Erythroblast (primary cell): ENCODE data around the gene INSRR.

Experiments
- DNase-seq, 2 experiments: peaks; one replicate each; lab custom pipeline; 2025; lab: John Stamatoyannopoulos, UW
- GATA1 ChIP-seq: IDR thresholded peaks from 2 replicates; pipeline ENCODE4 v1.6.1; 2011; ENCODE audit warnings: low read depth, mild to moderate bottlenecking, control low read depth, low read length, moderate library complexity
- POLR2A ChIP-seq: IDR thresholded peaks from 2 replicates; pipeline ENCODE4 v1.6.1; 2011; ENCODE audit warnings: mild to moderate bottlenecking, low read length

INSRR gene

DNA sequence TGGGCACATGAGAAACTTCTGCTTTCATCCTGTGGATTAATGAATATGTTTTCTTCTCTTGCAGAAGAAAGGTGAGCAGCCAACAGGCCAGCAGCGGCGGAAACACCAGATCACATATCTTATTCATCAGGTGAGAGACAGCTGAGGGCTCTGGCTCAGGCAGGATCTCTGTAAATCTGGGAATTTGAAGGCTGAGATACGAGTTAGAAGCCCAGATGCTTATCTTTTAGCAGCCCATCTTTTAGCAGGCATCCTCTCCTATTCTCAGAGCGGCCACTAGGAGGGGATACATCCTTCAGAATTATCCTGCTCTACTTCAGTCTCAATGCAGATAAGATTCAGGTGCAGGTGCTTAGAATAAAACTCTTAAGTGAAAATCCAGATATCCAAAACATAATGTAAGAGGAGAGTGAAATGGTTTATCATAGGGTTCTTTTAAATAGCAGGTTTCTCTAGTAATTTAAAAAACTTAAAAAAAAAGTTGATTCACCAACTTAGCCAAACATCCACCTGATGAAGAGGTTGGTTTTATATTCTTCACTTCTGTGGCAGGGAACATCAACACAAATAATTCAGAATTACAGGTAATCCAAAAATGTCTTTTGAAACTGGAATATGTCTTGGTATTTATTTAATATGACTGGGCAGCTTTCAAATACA is 61.6 kb downstream of the INSRR start:
- TF ChIP-seq POLR2A, result no peak
- no peak for TF ChIP-seq GATA1
- peak; percentile 73 to 78 for DNase-seq

DNA sequence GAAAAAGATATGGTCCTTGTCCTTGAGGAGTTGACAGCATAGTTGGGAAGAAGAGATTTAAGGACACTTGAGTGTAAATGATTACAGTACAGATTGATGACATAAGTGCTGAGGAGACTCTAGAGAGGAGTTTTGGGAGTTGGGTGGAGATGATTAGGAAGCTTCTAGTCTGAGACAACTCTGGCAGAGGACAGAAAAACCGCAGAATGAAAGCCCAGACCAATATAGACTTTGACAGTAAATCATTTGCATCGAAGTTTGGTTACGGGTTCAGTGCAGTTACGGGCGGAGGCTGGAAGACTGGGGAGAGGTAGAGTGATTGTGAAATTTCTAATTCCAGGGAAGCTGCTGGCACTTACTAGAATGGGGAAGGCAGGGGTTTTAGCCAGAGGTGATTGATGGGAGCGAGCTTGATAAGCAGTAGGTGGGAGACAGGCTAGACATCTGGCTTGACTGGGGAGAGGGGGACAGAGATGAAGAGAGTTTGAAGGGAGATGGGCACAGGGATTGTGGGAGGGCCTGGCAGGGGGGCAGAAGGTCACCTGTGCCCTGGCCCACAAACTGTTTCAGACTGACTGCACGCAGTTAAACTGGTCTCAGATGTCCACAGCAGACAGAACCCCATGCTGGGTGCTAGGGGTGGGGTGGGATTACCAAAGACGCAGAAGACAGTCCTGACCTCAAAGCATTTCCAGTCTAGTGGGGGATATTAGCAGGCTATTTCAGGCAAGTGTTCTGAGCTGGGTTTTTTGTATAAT is 62.4 kb downstream of the INSRR start:
- no peak for TF ChIP-seq POLR2A
- no peak for TF ChIP-seq GATA1
- DNase-seq, result no peak

DNA sequence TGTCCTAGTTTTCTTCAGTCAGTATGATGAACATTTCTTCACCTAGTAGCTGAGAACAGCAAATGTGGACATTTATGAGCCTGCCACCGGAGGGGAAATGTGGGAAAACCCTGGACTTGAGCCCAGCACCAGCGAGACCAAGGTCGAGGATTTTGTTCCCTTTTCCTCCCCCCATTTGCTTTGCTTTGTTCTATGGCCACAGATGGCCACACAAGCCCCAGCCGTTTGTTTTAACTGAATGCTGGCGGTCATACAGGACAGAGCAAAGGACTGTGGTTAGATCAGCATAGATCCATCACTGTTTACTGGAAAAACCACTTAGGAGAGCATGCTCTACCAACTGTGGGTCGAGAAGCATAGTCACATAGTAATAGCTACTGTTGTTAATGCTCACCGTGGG is 63.1 kb downstream of the INSRR start:
- no peak for DNase-seq
- TF ChIP-seq POLR2A (no peak), GATA1 (no peak)

DNA sequence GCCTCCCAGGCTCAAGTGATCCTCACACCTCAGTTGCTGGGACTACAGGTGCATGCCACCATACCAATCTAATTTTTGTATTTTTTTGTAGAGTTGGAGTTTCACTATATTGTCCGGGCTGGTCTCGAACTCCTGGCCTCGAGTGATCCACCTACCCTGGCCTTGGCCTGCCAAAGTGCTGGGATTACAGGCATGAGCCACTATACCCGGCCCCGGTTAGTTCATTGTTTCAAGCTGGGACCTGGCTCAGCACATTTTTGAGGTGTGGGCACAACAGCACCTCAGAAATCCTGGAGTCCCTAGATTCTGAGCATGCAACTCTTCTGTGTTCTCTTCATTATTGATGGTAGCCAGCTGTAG is 63.6 kb downstream of the INSRR start:
- DNase-seq, result no peak
- TF ChIP-seq POLR2A, result no peak
- no peak for TF ChIP-seq GATA1

DNA sequence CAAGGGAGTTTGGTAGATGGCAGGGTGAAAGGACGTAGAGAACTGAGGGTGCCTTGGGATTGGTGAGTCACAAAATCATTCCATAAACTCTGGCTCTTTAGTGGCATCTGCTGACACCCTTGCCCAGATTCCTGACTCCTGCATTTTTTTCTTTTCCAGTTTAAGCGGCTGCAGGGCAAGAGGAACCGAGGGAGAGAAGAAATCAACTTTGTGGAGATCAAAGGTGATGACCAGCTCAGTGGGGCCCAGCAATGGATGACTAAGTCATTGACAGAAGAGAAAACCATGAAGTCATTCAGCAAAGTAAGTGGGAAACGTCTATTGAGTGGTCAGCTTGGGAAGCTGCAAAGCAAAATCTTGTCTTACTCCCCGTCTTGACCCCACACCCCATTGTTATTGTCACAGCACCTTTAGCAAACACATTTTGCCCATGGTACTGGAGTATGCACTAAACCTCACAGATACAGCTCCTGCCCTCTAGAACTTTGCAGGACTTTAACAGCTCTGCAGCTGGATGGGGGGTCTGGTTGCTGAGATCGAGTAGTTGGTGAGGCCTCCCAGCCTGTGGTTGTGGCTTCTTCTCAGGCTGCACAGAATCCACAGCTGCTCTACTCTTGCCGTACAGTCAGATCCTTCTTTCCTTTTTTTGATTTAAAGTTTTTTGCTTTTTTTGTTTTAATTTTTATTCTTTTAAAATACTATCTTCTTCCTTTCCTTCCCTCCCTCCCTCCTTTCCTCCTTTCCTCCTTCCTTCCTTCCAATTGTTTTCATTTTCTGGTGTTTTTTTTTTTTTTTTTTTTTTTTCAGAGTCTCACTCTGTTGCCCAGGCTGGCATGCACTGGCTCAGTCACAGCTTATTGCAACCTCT is 64.2 kb downstream of the INSRR start:
- DNase-seq, result no peak
- TF ChIP-seq GATA1 (no peak), POLR2A (no peak)
